Kidney (tissue), 14 donors: ENCODE data around the gene TMEM217. TPM values are rescaled to one million over a fixed set of nuclear protein-coding genes. Genes with fewer than 3 reads are reported as not detected.

Source experiments
- DNase-seq, 5 donors: peaks; one replicate each; pipeline ENCODE4 v3.0.0-alpha.2; 2013 to 2020
- FAIRE-seq: peaks from 2 replicates; lab custom pipeline; 2012; peaks lifted over from hg19 to GRCh38; lab: Jason Lieb, UNC
- H3K27ac ChIP-seq, 2 donors: one replicate each; pipeline ENCODE4 v1.7.0; 2013; ENCODE audit warnings: low read depth in 2 of 2, low read length in 2 of 2, inconsistent platforms in 1 of 2
- H3K27me3 ChIP-seq: one replicate; pipeline ENCODE4 v1.7.1; 2013; ENCODE audit warnings: low read length, inconsistent platforms; ENCODE audit not compliant: control insufficient read depth, insufficient read depth
- H3K36me3 ChIP-seq, 3 donors: one replicate each; pipeline versions ENCODE4 v1.7.0 to v1.7.1; 2013; ENCODE audit warnings: low read length in 3 of 3, control low read depth in 1 of 3, inconsistent platforms in 1 of 3; ENCODE audit not compliant: insufficient read depth in 3 of 3, control insufficient read depth in 2 of 3
- H3K4me1 ChIP-seq, 3 donors: one replicate each; pipeline versions ENCODE4 v1.7.0 to v1.7.1; 2013; ENCODE audit warnings: low read length in 3 of 3, inconsistent platforms in 1 of 3, low read depth in 1 of 3; ENCODE audit not compliant: control insufficient read depth in 2 of 3, insufficient read depth in 2 of 3
- H3K4me3 ChIP-seq, 3 donors: one replicate each; pipeline versions ENCODE4 v1.7.0 to v1.8.1; 2013; ENCODE audit warnings: low read length in 3 of 3, control low read depth in 1 of 3, inconsistent platforms in 1 of 3
- H3K9ac ChIP-seq, 3 donors: one replicate each; pipeline versions ENCODE4 v1.7.0 to v1.7.1; 2013; ENCODE audit warnings: low read length in 3 of 3, control low read depth in 1 of 3, inconsistent platforms in 1 of 3
- H3K9me3 ChIP-seq, 3 donors: one replicate each; pipeline versions ENCODE4 v1.7.0 to v1.7.1; 2013; ENCODE audit warnings: low read length in 3 of 3, control low read depth in 1 of 3, inconsistent platforms in 1 of 3; ENCODE audit not compliant: control insufficient read depth in 2 of 3, insufficient read depth in 1 of 3
- CTCF ChIP-seq: IDR thresholded peaks from 3 replicates; pipeline ENCODE4 v1.5.1; 2012; ENCODE audit warnings: mild to moderate bottlenecking, moderate library complexity, borderline replicate concordance; ENCODE audit not compliant: insufficient read depth; ENCODE audit errors: extremely low read depth
- intact Hi-C: fragments of 100-400 bp; cut with DNase I; formaldehyde crosslinking; loops from one replicate; pipeline ENCODE4 v1.11.1; 2022
- polyA plus RNA-seq: library from polyadenylated mRNA; stranded (reverse); fragments of 350-450 nt; fragmentation: Illumina TruSeq; extraction: RNeasy Lipid Tissue Mini Kit (QIAGEN cat#74804); gene quantifications from one replicate; pipeline ENCODE4 v1.2.3, GENCODE V29; 2014; ENCODE audit warnings: low read depth, low replicate concordance; ENCODE audit not compliant: insufficient read depth
- total RNA-seq: library from RNA; stranded (reverse); fragmentation: NEBNext Ultra II Directional; extraction: Animal tissue kit (Norgen Biotek cat#: 25700); gene quantifications from one replicate; pipeline ENCODE4 v1.2.1, GENCODE V29; 2021
- donor health status: control.
- donor health status: control.
- donor health status: control.
- donor health status: control.
- donor health status: control.
- donor health status: DM: yes; HTN: yes; CAD: no.
- donor health status: Normal renal cell carcinoma (clear cell type).

Gene TMEM217
- total and polyA plus RNA-seq, 2 donors from 2014 or later, result 0.67 to 0.72 TPM

- Histone ChIP-seq H3K27ac (peak overlapping the region; percentile 92 to 96), H3K9ac (peak overlapping the region; percentile 56 to 90 (median 87)), H3K9me3 (no peaks in the 10 kb centered on the region), H3K27me3 (no peaks in the 10 kb centered on the region), H3K36me3 (peaks cover 10 to 22% (median 14%) of the 10 kb centered on the region in 3 donors), H3K4me1 (peaks cover 0 to 11% (median 8%) of the 10 kb centered on the region in 3 donors), H3K4me3 (peak overlapping the region; percentile 44 to 78 (median 71))
- DNase-seq (peak; percentile 28 to 86 (median 48)), FAIRE-seq (no peak)
- intact Hi-C loops, result loop anchor here (10.0 kb wide), 1 partner anchor 117 kb away; no protein-coding TSS in a partner anchor
- no peak for TF ChIP-seq CTCF
These were observed 86.6 kb downstream of the TMEM217 start for GRCh38 chr6:37171201-37171969.

GRCh38 chr6:37170273-37171200, 87.4 kb downstream of the TMEM217 start:
- Histone ChIP-seq H3K27ac (peak overlapping the region; percentile 92 to 96), H3K4me3 (peak overlapping the region; percentile 58 to 78 (median 71)), H3K9ac (peak overlapping the region; percentile 56 to 90 (median 87)), H3K36me3 (peaks cover 10 to 22% (median 14%) of the 10 kb centered on the region in 3 donors), H3K27me3 (no peaks in the 10 kb centered on the region), H3K4me1 (peaks cover 0 to 11% (median 8%) of the 10 kb centered on the region in 3 donors), H3K9me3 (no peaks in the 10 kb centered on the region)
- peak; percentile 78 to 93 (median 86) for DNase-seq
- TF ChIP-seq CTCF, result no peak
- intact Hi-C loops, result loop anchor here (10.0 kb wide), 1 partner anchor 116 kb away; no protein-coding TSS in a partner anchor
- no peak for FAIRE-seq

- FAIRE-seq, result no peak
- H3K4me1 ChIP-seq, result peaks cover 0 to 11% (median 8%) of the 10 kb centered on the region in 3 donors
- H3K36me3 ChIP-seq, result peaks cover 10 to 16% (median 14%) of the 10 kb centered on the region in 3 donors
- DNase-seq, result peak; percentile 98 to 100 (median 100)
- intact Hi-C loops, result loop anchor here (10.0 kb wide), 1 partner anchor 115 kb away; no protein-coding TSS in a partner anchor
- peak within 1 kb of the TSS; percentile 96 for H3K27ac ChIP-seq
- peak within 1 kb of the TSS; percentile 48 to 90 (median 88) for H3K9ac ChIP-seq
- no peaks in the 10 kb centered on the region for H3K9me3 ChIP-seq
- H3K27me3 ChIP-seq, result no peaks in the 10 kb centered on the region
- no peak for TF ChIP-seq CTCF
- peak within 1 kb of the TSS; percentile 71 to 78 (median 74) for H3K4me3 ChIP-seq
These were observed 88.3 kb downstream of the TMEM217 start, which contains the start of gene PIM1 for GRCh38 chr6:37169496-37170272. Gene PIM1 (plus strand): TSS chr6:37170152. CDS start chr6:37170576, 424 bp downstream.
